SK-N-SH treated with all-trans-retinoic acid at 6 μM for 48 hours (cell line): ENCODE results near the gene GPC5.

Experiments used
- ATAC-seq: fragments of 200-7000 bp; cut with Tn5 transposase; 3 replicates; pipeline ENCODE4 v1.9.1; 2020; ENCODE audit warnings: mild to moderate bottlenecking, moderate library complexity
- ARNTL ChIP-seq: fragments of 450-650 bp; formaldehyde crosslinking; IDR thresholded peaks from 2 replicates; pipeline ENCODE4 v1.5.0; 2020; ENCODE audit warnings: low read depth, mild to moderate bottlenecking, moderate library complexity, borderline replicate concordance
- BACH2 ChIP-seq: fragments of 250-450 bp; sonication (Bioruptor Pico); IDR thresholded peaks from 2 replicates; pipeline ENCODE4 v1.9.0; 2021; ENCODE audit warnings: mild to moderate bottlenecking, borderline replicate concordance
- CSDC2 ChIP-seq: fragments of 250-450 bp; sonication (Bioruptor Pico); IDR thresholded peaks from 2 replicates; pipeline ENCODE4 v1.5.0; 2020; ENCODE audit warnings: mild to moderate bottlenecking, moderate library complexity
- ESRRG ChIP-seq: fragments of 250-450 bp; sonication (Bioruptor Pico); IDR thresholded peaks from 2 replicates; pipeline ENCODE4 v1.6.1; 2021; ENCODE audit warnings: mild to moderate bottlenecking
- GLIS3 ChIP-seq: fragments of 250-450 bp; sonication (Bioruptor Pico); IDR thresholded peaks from 2 replicates; pipeline ENCODE4 v1.5.0; 2020; ENCODE audit warnings: mild to moderate bottlenecking, moderate library complexity
- ISL1 ChIP-seq: fragments of 250-450 bp; sonication (Bioruptor Pico); IDR thresholded peaks from 2 replicates; pipeline ENCODE4 v2.1.2; 2022; ENCODE audit warnings: mild to moderate bottlenecking, moderate library complexity
- OSR1 ChIP-seq: fragments of 250-450 bp; sonication (Bioruptor Pico); IDR thresholded peaks from 2 replicates; pipeline ENCODE4 v1.8.0; 2022; ENCODE audit warnings: moderate library complexity, mild to moderate bottlenecking, inconsistent platforms
- PPARA ChIP-seq: fragments of 250-450 bp; sonication (Bioruptor Pico); IDR thresholded peaks from 2 replicates; pipeline ENCODE4 v1.5.0; 2020; ENCODE audit warnings: mild to moderate bottlenecking, borderline replicate concordance
- RARB ChIP-seq: fragments of 250-450 bp; sonication (Bioruptor Pico); IDR thresholded peaks from 2 replicates; pipeline ENCODE4 v1.8.0; 2021; ENCODE audit warnings: mild to moderate bottlenecking, moderate library complexity
- SNAI2 ChIP-seq: fragments of 250-450 bp; sonication (Bioruptor Pico); IDR thresholded peaks from 2 replicates; pipeline ENCODE4 v1.5.0; 2020; ENCODE audit warnings: mild to moderate bottlenecking, moderate library complexity
- TCF4 ChIP-seq: fragments of 250-450 bp; sonication (Bioruptor Pico); IDR thresholded peaks from 2 replicates; pipeline ENCODE4 v1.8.0; 2021; ENCODE audit warnings: mild to moderate bottlenecking, moderate library complexity, borderline replicate concordance
- ZC3H10 ChIP-seq: fragments of 250-450 bp; sonication (Bioruptor Pico); IDR thresholded peaks from 2 replicates; pipeline ENCODE4 v1.5.1; 2021; ENCODE audit warnings: mild to moderate bottlenecking, moderate library complexity
- ZFP3 ChIP-seq: fragments of 250-450 bp; sonication (Bioruptor Pico); IDR thresholded peaks from 2 replicates; pipeline ENCODE4 v1.5.0; 2020; ENCODE audit warnings: mild to moderate bottlenecking, moderate library complexity
- ZFP30 ChIP-seq: fragments of 450-650 bp; formaldehyde crosslinking; IDR thresholded peaks from 2 replicates; pipeline ENCODE4 v1.5.0; 2022; ENCODE audit warnings: mild to moderate bottlenecking, moderate library complexity
- ZNF70 ChIP-seq: fragments of 450-650 bp; formaldehyde crosslinking; IDR thresholded peaks from 2 replicates; pipeline ENCODE4 v1.5.0; 2020; ENCODE audit warnings: mild to moderate bottlenecking, moderate library complexity
- ZNF8 ChIP-seq: fragments of 450-650 bp; formaldehyde crosslinking; IDR thresholded peaks from 2 replicates; pipeline ENCODE4 v1.5.0; 2020; ENCODE audit warnings: mild to moderate bottlenecking, moderate library complexity
- TF ChIP-seq, protein P1 (sequence below): fragments of 250-450 bp; sonication (Bioruptor Pico); IDR thresholded peaks from 2 replicates; pipeline ENCODE4 v1.5.1; 2020; ENCODE audit warnings: low read depth, mild to moderate bottlenecking, moderate library complexity
- TF ChIP-seq, protein P2 (sequence below): fragments of 250-450 bp; sonication (Bioruptor Pico); IDR thresholded peaks from 2 replicates; pipeline ENCODE4 v1.5.1; 2021; ENCODE audit warnings: mild to moderate bottlenecking, moderate library complexity
- TF ChIP-seq, protein P3 (sequence below): fragments of 250-450 bp; sonication (Bioruptor Pico); IDR thresholded peaks from 2 replicates; pipeline ENCODE4 v1.5.0; 2020; ENCODE audit warnings: mild to moderate bottlenecking, moderate library complexity
- TF ChIP-seq, protein P4 (sequence below): fragments of 250-450 bp; sonication (Bioruptor Pico); IDR thresholded peaks from 2 replicates; pipeline ENCODE4 v1.8.0; 2021; ENCODE audit warnings: low read depth, mild to moderate bottlenecking, moderate library complexity, borderline replicate concordance

The GPC5 gene

DNA sequence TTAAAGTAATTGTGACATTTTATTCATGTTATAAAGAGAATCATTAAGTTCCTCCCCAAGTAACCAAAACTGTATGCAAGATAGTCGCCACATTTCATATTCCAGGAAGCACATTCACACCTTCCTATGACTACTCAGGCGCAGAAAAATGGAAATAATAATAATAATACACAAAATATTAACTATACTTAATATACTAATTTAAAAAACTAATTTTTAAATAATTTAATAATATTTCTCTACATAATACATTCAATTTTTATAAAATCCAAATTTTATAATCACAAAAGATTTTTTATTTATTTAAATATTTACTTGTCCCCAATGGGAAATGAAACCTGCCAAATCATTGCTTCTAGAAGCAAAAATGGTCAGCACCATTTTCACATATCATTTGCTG, 1030.8 kb downstream of the GPC5 start:
- TF ChIP-seq SNAI2 (CRISPR knock-in tag): no peak
- no peak for TF ChIP-seq BACH2 (CRISPR knock-in tag)
- no peak for TF ChIP-seq ARNTL
- TF ChIP-seq TCF4 (CRISPR knock-in tag): no peak
- TF ChIP-seq, protein P1, sequence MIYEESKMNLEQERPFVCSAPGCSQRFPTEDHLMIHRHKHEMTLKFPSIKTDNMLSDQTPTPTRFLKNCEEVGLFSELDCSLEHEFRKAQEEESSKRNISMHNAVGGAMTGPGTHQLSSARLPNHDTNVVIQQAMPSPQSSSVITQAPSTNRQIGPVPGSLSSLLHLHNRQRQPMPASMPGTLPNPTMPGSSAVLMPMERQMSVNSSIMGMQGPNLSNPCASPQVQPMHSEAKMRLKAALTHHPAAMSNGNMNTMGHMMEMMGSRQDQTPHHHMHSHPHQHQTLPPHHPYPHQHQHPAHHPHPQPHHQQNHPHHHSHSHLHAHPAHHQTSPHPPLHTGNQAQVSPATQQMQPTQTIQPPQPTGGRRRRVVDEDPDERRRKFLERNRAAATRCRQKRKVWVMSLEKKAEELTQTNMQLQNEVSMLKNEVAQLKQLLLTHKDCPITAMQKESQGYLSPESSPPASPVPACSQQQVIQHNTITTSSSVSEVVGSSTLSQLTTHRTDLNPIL (CRISPR knock-in tag): no peak
- no peak for TF ChIP-seq CSDC2
- TF ChIP-seq ZFP30 (CRISPR knock-in tag): no peak
- TF ChIP-seq ISL1 (CRISPR knock-in tag): no peak
- TF ChIP-seq, all 23 proteins: peak for 0
- ATAC-seq: no peak

DNA sequence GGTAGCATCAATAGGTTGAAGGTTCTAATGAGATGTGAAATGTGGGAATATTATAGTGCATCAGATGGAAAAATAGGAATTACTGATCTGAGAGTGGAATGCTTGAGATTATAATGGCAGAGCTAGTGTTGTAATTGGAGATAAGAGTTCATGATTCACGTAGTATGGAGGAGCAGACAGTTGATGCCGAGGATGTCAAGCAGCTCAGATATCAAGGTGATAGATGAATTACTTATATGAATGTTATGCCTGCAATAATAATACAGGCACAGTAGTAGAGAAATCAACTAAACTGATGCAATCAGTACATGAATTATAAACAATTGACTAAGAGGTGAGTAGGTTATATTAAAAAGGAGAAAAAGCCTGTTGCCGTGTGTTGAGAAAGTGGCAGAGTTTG, 1035.0 kb downstream of the GPC5 start:
- ATAC-seq: no peak
- TF ChIP-seq, protein P1 (CRISPR knock-in tag): no peak

DNA sequence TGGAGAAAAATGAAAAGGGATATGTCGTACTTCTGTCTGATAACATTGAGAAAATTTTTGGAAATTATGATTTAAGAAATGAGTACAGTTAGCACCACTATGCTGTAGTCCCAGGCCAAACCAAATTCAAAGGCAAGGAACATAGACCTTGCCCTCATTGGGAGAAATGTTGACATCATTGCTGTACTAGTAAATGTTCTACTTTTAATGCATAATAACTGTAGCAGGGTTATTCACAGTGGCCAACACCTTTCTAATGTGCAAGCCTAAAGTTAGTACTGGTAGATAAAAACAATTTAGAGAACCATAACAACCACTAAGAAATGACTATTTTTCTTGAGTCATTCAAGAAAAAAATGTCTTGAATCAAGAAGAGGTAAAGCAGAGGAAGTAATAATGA, 1035.5 kb downstream of the GPC5 start:
- TF ChIP-seq, protein P2, sequence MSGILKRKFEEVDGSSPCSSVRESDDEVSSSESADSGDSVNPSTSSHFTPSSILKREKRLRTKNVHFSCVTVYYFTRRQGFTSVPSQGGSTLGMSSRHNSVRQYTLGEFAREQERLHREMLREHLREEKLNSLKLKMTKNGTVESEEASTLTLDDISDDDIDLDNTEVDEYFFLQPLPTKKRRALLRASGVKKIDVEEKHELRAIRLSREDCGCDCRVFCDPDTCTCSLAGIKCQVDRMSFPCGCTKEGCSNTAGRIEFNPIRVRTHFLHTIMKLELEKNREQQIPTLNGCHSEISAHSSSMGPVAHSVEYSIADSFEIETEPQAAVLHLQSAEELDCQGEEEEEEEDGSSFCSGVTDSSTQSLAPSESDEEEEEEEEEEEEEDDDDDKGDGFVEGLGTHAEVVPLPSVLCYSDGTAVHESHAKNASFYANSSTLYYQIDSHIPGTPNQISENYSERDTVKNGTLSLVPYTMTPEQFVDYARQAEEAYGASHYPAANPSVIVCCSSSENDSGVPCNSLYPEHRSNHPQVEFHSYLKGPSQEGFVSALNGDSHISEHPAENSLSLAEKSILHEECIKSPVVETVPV (CRISPR knock-in tag): no peak
- TF ChIP-seq ZC3H10 (no peak), PPARA (no peak), ZFP3 (no peak), ARNTL (no peak), RARB (CRISPR knock-in tag) (no peak), ESRRG (CRISPR knock-in tag) (no peak), OSR1 (CRISPR knock-in tag) (no peak), ZFP30 (CRISPR knock-in tag) (no peak), ZNF70 (no peak)
- TF ChIP-seq, protein P3, sequence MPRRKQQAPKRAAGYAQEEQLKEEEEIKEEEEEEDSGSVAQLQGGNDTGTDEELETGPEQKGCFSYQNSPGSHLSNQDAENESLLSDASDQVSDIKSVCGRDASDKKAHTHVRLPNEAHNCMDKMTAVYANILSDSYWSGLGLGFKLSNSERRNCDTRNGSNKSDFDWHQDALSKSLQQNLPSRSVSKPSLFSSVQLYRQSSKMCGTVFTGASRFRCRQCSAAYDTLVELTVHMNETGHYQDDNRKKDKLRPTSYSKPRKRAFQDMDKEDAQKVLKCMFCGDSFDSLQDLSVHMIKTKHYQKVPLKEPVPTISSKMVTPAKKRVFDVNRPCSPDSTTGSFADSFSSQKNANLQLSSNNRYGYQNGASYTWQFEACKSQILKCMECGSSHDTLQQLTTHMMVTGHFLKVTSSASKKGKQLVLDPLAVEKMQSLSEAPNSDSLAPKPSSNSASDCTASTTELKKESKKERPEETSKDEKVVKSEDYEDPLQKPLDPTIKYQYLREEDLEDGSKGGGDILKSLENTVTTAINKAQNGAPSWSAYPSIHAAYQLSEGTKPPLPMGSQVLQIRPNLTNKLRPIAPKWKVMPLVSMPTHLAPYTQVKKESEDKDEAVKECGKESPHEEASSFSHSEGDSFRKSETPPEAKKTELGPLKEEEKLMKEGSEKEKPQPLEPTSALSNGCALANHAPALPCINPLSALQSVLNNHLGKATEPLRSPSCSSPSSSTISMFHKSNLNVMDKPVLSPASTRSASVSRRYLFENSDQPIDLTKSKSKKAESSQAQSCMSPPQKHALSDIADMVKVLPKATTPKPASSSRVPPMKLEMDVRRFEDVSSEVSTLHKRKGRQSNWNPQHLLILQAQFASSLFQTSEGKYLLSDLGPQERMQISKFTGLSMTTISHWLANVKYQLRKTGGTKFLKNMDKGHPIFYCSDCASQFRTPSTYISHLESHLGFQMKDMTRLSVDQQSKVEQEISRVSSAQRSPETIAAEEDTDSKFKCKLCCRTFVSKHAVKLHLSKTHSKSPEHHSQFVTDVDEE (CRISPR knock-in tag): no peak
- ATAC-seq: no peak

DNA sequence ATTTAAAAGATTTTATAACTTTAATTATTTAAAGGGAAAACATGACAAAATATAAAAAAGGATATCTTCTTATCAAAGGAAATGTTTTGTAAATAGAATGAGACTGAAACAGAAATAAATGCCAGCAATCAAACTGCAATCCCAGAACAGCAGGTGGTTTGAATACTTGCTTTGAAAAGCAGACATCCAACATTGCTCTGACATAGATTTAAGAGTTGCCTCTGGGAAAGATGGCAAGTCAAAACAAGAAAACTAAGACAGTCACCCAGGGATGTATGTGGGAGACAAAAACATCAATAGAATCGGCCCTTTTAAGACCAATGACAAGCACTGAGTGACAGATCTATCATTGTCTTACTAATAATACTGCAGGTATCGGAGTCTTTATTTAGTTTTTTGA, 1038.5 kb downstream of the GPC5 start:
- ATAC-seq: no peak
- TF ChIP-seq, protein P1 (CRISPR knock-in tag): no peak
- no peak for TF ChIP-seq CSDC2
- TF ChIP-seq RARB (CRISPR knock-in tag): no peak
- TF ChIP-seq ZFP3: no peak
- TF ChIP-seq ESRRG (CRISPR knock-in tag): no peak
- TF ChIP-seq, protein P3 (CRISPR knock-in tag): no peak
- TF ChIP-seq, protein P4, sequence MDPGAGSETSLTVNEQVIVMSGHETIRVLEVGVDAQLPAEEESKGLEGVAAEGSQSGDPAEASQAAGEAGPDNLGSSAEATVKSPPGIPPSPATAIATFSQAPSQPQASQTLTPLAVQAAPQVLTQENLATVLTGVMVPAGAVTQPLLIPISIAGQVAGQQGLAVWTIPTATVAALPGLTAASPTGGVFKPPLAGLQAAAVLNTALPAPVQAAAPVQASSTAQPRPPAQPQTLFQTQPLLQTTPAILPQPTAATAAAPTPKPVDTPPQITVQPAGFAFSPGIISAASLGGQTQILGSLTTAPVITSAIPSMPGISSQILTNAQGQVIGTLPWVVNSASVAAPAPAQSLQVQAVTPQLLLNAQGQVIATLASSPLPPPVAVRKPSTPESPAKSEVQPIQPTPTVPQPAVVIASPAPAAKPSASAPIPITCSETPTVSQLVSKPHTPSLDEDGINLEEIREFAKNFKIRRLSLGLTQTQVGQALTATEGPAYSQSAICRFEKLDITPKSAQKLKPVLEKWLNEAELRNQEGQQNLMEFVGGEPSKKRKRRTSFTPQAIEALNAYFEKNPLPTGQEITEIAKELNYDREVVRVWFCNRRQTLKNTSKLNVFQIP (CRISPR knock-in tag): no peak
- TF ChIP-seq ISL1 (CRISPR knock-in tag): no peak
- TF ChIP-seq SNAI2 (CRISPR knock-in tag): no peak
- TF ChIP-seq ZNF8 (CRISPR knock-in tag): no peak
- no peak for TF ChIP-seq ZC3H10
- TF ChIP-seq ZNF70: no peak
- TF ChIP-seq, protein P2 (CRISPR knock-in tag): no peak
- TF ChIP-seq GLIS3 (CRISPR knock-in tag): no peak
- TF ChIP-seq ZFP30 (CRISPR knock-in tag): no peak
- TF ChIP-seq, all 23 proteins: peak for 0
